ENCODE results near the gene CRB1. TPM values are rescaled to one million over a fixed set of nuclear protein-coding genes. Genes with fewer than 3 reads are reported as not detected.

Gene CRB1
- total and polyA plus RNA-seq, 9 of the 15 experiments (the other 6 are each of a cell fraction or from before 2014, with no cell fraction given): 0.04 to 0.10 TPM; not detected in 7

- H3K36me3 ChIP-seq (ENCODE audit: control insufficient read depth, insufficient read depth, low read length): no peaks in the 10 kb centered on the region
- no peak for ATAC-seq
- H2AFZ ChIP-seq (ENCODE audit: low read depth, low read length): no peak overlapping the region
- TF ChIP-seq THRA (IDR thresholded peaks at IDR 0.05): no peak
- no peak for TF ChIP-seq XRCC5 (IDR thresholded peaks at IDR 0.05; ENCODE audit: low read depth, low read length)
- TF ChIP-seq STAG1 (CRISPR knock-in tag; IDR thresholded peaks at IDR 0.05; ENCODE audit: borderline replicate concordance): no peak
- TF ChIP-seq NR2C1 (IDR thresholded peaks at IDR 0.05): no peak
- TF ChIP-seq NR2C1 (tag; IDR thresholded peaks at IDR 0.05): no peak
- no peak for TF ChIP-seq HBP1 (CRISPR knock-in tag; IDR thresholded peaks at IDR 0.05)
- TF ChIP-seq BRCA1 (IDR thresholded peaks at IDR 0.05): no peak
- no peak for TF ChIP-seq BRCA1 (CRISPR knock-in tag; IDR thresholded peaks at IDR 0.05)
- TF ChIP-seq ZBTB11 (CRISPR knock-in tag; IDR thresholded peaks at IDR 0.05): no peak
- TF ChIP-seq U2AF2 (optimal IDR thresholded peaks at IDR 0.05; ENCODE audit: low read depth, low read length): no peak
- TF ChIP-seq MCM3 (IDR thresholded peaks at IDR 0.05): no peak
- no peak for TF ChIP-seq FOXA1 (IDR thresholded peaks at IDR 0.05; ENCODE audit: borderline replicate concordance)
- no peak for TF ChIP-seq NFE2L1 (tag; IDR thresholded peaks at IDR 0.05; ENCODE audit: borderline replicate concordance, low read depth)
- no peak for TF ChIP-seq COPS2 (conservative IDR thresholded peaks at IDR 0.05)
- no peak for TF ChIP-seq SRF (CRISPR knock-in tag; IDR thresholded peaks at IDR 0.05)
- TF ChIP-seq YBX1 (IDR thresholded peaks at IDR 0.05): no peak
- no peak for TF ChIP-seq TSC22D4 (tag; IDR thresholded peaks at IDR 0.05)
- in situ Hi-C loops (cut with MboI) (no loop called here), intact Hi-C loops (cut with micrococcal nuclease) (no loop called here)
- H3K27ac ChIP-seq (ENCODE audit: extremely low read depth, low read depth, low read length): no peak overlapping the region
- no peaks in the 10 kb centered on the region for H3K9me3 ChIP-seq (replicated peaks; ENCODE audit: control insufficient read depth, insufficient read depth, low read depth, low read length)
- H3K4me2 ChIP-seq (ENCODE audit: insufficient read depth, low read length): no peak overlapping the region
- H3K4me3 ChIP-seq: no peak overlapping the region
- H3K9ac ChIP-seq (ENCODE audit: insufficient read depth in 1 of 2, low read depth in 2 of 2, low read length in 2 of 2): no peak overlapping the region
- ChIA-PET POLR2A (no interaction called here), CTCF (ENCODE audit: low intra/inter-chr PET ratio) (no interaction called here)
- H3K4me1 ChIP-seq (replicated peaks in 1 of 2; ENCODE audit: control insufficient read depth in 2 of 2, insufficient read depth in 2 of 2, low read length in 2 of 2): no peaks in the 10 kb centered on the region
- H4K20me1 ChIP-seq (replicated peaks; ENCODE audit: control insufficient read depth, insufficient read depth, low read length): no peaks in the 10 kb centered on the region
- H3K79me2 ChIP-seq (ENCODE audit: control insufficient read depth, insufficient read depth, low read length): no peaks in the 10 kb centered on the region
- no peak for FAIRE-seq
- no peaks in the 10 kb centered on the region for H3K27me3 ChIP-seq (ENCODE audit: control insufficient read depth in 2 of 2, insufficient read depth in 2 of 2, low read length in 2 of 2)
- no peak for DNase-seq (ENCODE audit: extremely low read depth in 1 of 4, low spot score in 3 of 4)
- 0% methylated on average over 2 of the region's 2 CpGs for WGBS (ENCODE audit: insufficient coverage, low coverage, missing lambda C conversion rate)
- BruUV-seq (replicated peaks): no TSS peak
- no peaks in the 10 kb centered on the region for H3K9me1 ChIP-seq (ENCODE audit: control insufficient read depth, insufficient read depth, low read length)
These were observed 18.7 kb upstream of the CRB1 start for GRCh38 chr1:197249324-197249723.
